Lower leg skin (tissue), 3 donors: Measurements from ENCODE around the gene MNX1.

ENCODE experiments used
- CTCF ChIP-seq, 3 donors: fragments of 450-650 bp; IDR thresholded peaks; one replicate each; pipeline ENCODE4 v1.5.1; 2016; ENCODE audit warnings: antibody characterized with exemption in 3 of 3, mild to moderate bottlenecking in 3 of 3, moderate library complexity in 2 of 3
- POLR2A ChIP-seq, 2 donors: fragments of 450-650 bp; IDR thresholded peaks; one replicate each; pipeline ENCODE4 v1.6.1; 2016 to 2017; ENCODE audit warnings: antibody characterized with exemption in 2 of 2, mild to moderate bottlenecking in 1 of 2, moderate library complexity in 1 of 2

- no peak for TF ChIP-seq CTCF (IDR thresholded peaks at IDR 0.05)
- no peak for TF ChIP-seq POLR2A (IDR thresholded peaks at IDR 0.05)
Observed at GRCh38 chr7:157017603-157018327, 7.3 kb upstream of the MNX1 start.
